Renal cortical epithelial cell (primary cell): ENCODE data around the gene MGAT5. TPM values are rescaled to one million over a fixed set of nuclear protein-coding genes. Genes with fewer than 3 reads are reported as not detected.

ENCODE experiments used
- DNase-seq: peaks from one replicate; pipeline ENCODE4 v3.0.0-alpha.2; 2011; ENCODE audit warnings: low read depth
- total RNA-seq: library from RNA; depleted of rRNA; stranded (reverse); fragments of >200 nt; gene quantifications from 2 replicates; pipeline ENCODE4 v1.2.3, GENCODE V29; 2014

The MGAT5 gene
- total RNA-seq, 1 donor from 2014 or later, result 39.1 TPM

DNA sequence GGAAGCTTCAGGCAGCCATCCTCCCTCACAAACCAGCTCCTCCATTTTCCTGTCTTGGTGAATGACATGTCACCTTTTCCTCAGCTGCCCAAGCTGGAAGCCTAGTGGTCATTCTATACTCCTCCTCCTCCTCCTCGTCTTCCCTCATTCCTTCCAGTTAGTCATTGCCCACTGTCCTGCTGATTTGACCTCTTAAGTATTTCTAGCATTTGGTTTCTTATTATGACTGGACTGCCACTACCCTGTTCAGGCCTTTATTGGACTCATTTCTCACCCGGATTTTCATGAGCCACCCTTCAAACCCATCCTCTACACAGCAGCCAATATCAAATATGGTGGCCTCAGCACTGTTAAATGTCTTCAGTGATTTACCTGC lies 21.9 kb upstream of the MGAT5 start:
- peak; percentile 64 for DNase-seq

DNA sequence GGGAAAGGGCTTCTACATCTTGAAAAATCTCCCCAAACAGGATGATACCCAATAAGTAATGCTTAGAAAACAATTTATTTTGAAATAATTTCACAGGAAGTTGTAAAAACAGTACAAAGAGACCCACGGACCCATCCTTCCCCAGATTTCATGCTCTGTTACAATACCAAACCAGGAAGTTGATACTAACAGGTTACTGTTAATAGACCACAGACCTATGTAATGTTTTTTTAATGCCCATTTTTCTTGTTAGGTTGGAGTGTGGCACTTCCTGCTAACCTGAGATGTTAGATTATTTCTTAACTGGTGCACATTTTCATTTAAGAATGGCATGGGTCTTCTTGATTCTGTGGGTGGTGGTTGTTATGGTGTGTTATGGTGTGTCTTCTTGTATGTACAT lies 21.4 kb upstream of the MGAT5 start:
- DNase-seq, result peak; percentile 45

DNA sequence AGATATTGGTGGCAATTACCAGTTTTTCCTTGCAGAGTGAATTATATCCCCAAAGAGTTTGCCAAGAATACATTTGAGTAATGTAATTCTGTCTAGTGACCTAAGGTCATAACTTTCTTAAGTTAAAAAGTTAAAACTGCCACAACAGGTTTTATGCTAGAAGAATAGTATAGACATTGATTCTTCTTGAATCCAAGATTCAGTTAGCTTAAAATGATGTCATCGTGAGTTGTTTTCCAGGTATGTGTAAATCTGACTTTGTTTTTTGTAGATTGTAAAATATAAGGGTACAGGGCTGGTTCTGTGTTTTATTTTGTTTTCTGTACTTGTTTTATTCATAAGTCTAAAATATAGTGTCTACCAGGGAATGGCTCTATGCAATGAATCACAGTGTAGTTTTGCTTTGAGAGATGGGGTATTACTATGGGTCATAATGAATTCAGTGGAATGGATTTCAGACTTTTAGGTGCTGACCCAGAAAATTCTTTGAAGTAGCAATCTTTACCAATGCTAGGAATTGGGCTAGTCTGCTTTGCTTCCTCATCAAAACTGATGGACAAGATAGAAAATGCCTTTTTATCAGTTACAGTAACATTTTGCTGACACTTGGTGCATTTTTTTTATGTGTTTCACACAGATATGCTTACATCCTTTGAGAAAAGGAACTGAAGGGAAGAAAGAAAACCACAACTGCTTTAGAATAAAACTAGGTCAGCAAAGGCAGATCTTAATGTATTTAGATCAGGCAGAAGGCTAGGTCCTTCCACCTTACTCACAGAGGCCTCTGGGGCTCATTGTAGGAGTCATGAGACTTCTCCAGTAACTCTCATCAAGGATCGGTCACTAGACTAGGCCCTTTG lies 20.8 kb upstream of the MGAT5 start:
- DNase-seq, result peak; percentile 22

DNA sequence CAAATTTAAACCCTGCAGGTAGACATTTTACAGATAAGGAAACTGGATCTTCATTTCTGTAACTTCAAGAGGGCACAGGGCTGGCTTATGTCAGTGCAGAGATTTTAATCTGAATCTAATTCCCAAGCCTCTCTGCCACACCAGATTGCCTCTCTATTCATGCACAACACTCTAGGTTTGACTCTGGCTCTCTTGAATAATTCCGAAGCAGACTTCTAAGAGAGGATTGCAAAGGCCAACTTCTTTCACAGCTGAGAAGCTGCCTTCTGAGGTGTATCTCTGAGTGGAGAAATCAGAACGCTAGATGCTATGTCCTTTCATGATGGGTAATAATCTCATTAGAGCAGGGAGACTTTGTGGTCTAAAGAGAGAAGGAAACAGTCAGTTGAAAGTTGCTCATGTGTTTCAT lies 20.1 kb upstream of the MGAT5 start:
- DNase-seq, result peak; percentile 23

DNA sequence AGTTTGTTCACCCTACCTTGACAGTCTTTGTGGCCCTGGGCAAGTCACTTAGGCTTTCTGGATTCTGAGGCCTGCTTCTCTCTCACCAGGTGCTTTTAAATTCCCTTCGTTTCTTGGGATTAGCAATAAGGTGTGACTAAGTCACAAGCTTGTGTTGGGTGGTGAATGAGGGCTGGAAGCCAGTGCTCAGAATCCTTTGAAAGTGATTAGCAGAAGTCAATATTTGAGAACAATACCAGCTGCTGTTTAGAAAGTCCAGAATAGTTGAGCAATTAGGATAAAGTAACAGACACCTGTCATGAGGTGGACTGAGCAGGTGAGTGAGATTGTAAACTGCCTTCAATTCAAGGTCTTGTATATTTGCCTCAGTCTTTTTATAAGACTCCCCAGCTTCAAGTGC lies 19.3 kb upstream of the MGAT5 start:
- DNase-seq, result peak; percentile 44

DNA sequence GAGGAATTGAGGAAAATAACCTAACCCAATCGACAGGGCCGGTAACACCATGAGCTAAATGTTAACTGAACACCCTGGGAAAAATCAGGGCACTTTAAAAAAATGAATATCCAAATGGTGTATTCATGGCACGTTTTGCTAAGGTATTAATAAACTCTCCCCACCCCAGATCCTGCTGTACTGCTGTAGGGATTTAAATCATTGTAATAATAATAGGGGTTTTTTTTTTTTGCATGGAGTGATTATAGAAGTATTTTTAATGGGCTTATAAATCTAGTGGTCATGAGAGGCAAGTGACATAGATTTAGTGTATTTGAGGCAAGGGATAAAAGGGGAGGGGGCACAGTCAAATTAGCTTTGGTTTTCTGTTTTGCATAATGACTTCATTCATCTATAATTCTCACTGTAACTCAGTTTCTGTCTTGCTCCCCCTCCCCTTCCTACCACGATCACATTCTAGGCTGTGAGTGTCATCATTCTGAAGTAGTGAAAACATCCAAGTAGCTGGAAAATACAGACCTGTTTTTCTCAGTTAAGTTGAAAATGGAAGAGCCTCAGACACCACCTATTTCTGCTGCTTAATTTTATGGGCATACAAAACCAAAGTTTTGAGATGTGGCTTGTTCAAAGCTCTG lies 18.2 kb upstream of the MGAT5 start:
- DNase-seq, result peak; percentile 28

DNA sequence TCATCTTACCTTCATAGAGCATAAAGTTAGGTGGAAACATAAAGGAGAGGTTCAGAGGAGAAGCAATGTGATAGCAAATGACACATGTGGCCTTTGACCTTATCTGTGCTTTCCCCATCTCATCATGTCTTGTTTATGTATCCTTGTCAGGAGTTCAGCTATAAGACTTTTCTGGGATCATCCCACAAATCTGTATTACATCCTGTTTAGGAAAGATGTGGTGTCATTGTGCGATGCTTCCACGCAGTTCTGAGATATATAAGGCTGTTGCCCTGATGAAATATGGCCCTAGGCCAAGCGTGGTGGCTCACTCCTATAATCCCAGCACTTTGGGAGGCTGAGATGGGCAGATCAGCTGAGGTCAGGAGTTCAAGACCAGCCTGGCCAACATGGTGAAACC lies 15.5 kb upstream of the MGAT5 start:
- DNase-seq, result no peak

DNA sequence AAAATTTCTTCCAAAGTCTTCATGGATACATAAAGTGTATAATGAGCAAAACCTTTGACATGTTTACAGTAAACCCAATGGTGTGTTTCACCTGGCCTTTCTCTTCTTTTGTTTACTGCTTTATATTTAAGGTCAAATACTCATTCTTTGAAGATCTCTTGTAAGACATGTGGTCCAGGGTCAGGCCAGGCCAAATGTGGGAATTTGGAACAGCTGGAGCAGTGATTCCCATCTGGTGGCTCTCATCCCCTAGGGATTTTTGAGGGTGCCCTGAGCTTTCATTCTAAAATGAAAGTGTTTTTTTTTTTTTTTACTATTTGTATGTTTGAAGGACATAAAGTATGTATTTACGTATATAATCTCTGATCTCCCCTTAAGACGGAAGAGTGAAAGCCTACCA lies 13.8 kb upstream of the MGAT5 start:
- no peak for DNase-seq

DNA sequence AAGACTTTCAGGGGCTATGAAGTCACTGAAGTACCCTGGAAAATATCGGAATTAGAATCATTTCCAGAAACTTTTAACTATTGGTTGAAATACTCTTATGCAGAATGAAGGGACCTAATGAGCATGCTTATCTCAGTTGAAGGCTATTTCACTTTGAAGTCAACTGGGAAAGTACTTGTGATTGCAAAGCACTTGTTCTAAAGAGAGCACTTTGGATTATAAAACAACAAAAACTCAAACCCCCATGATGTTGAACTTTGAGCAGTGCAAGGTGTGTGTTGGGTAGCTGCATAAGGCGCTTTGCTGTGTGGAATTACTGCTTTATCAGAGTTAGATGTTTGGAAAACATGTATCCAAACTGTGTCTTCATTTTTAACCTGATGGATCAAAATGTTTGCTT lies 12.0 kb upstream of the MGAT5 start:
- no peak for DNase-seq

DNA sequence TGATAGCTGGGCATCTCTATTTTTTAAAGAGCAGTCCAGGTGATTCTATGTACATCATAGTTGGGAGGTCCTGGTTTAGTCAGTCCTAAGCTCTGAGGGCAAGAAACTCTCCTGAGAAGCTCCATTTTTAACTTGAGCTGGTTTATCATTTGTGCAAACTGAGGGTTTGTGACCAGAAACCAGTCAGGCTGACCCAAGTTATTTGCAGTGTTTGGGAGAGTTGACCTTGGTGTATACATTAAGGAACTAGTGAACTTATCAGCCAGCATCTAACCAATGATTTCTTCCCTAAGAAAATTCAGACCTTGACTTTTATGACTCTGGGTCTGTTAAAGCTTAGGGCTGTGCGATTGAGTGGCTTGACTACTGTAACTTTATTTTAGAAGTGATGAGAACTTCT lies 10.6 kb upstream of the MGAT5 start:
- no peak for DNase-seq

DNA sequence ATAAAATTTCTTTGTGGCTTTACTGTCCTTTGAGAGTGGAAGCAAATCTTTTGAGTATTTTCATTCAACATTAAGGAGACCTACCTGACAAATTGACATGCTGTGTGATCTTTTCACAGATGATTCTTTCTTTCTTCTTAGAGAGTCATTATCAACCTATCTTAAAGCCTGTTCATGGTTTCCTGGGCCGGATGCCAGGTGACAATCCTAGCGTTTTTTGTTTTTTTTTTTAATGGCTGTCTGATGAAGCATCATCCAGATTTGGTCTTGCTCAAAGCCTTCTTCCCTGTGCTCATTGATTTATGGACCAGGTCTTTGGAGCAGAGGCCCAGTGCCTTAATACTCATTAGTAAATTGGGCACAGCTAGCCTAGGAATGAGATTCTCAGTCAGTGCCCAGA lies 9.8 kb upstream of the MGAT5 start:
- no peak for DNase-seq

DNA sequence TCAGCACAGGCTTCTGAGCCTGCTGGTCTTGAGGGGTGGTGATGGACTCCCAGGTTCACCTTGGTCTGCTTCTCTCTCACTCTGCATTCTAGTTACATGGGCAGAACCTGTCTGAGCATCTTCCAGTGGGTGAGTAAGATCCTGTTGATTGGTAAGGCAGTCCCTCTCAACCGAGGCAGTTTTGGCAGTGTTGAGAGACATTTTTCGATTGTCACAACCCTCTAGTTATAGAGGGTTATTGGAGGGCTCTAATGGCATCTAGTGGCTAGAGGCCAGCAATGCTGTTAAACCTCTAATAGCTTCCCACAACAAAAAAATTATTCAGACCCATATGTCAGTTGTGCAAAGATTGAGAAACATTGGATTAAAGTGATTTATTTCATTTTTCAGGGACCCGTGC lies 9.3 kb upstream of the MGAT5 start:
- DNase-seq, result no peak

DNA sequence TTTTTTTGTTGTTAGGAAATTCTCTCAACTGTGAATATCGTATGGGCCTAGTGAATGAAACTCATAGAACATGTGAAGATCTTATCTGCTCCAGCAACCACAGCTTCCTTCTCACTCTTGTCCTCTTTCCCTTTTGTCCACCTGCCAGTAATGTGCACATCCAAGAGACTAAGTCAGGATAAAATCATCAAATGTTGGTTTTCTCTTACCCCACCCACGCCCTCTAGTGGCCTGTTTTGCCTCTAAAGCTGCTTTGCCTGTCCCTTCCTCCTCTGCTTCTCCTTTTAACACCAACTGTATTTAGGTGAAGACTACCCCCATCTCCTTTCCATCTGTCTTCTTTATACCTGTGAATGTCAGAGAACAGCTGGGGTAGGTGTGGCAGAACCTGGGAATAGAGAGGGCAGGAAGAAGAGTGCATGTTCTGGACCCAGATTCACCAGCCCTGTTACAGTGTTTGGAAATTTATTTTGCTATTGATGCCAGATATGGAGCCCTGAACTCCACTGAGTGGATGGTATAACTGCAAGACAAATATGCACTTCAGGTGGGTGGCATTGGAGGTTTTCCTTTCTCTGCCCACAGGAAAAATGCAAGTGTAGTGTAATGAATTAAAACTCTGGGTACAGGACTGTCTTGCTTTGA lies 8.4 kb upstream of the MGAT5 start:
- peak; percentile 57 for DNase-seq

DNA sequence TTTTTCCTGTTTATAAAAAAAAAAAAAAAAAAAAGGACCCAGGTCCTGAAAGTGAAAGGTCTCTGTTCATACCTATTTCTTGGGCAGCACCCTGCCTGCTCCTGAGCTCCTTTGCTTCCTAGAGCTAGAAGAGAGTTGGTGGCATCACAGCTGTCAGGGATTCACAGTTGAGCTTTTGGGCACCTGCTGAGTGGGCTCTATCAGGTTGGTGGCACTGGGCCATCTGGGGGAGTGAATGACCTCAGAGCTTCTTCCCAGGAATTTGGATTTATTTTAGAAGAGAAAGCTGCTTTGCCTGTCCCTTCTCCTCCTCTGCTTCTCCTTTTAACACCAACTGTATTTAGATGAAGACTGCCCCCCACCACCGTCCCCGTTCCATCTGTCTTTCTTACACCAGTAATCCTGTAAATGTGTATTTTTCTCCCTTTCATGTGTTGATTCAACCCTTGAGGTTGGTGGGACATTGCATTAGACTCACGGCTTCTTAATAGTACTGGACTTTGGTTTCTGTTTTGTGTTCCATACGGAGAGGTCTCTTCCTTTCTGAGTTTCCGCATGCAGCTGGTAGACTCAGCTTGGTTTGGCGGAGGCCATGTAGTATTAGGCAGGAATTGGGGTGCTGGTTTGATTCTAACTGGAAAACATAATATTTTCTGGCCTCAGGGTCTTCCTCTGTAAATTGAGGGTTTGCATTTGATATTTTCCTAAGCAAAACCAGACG lies 7.6 kb upstream of the MGAT5 start:
- DNase-seq, result no peak

DNA sequence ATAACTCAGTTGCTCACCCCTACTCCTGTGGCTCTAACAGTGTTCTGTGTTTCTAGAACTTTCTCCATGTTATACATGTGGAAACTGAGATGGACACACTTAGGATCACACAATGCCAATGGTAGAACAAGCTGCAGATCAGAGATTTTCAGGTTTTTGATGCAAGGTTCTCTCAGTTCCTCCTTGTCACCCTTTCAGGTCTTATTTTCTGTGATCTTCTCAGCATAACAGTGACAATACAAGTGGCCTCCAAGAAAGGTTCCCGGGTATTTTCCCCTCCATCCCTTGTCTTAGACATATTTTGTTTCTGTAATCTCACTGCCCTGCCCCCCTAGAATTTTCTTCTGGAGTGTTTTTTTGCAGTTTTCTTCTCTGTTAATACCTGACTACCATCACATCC lies 6.2 kb upstream of the MGAT5 start:
- no peak for DNase-seq

DNA sequence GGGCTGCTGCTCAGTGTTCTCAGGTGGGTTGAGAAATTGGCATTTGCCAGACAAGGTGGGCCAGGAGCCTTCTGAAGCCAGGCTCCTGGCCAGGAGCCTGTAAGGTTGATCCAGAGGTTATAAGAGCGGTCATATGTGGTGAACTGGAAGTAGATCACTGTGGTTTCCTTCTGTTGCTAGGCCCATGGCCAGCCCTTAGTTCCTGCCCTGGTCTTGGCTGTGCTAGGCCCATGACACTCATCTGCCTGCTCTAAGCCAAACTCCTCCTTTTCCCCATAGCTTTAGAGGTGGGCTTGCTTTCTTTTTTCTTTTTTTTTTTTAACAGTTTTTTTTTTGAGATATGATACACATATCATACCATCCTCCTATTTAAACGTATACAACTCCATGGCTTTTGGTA lies 5.0 kb upstream of the MGAT5 start:
- DNase-seq, result no peak

DNA sequence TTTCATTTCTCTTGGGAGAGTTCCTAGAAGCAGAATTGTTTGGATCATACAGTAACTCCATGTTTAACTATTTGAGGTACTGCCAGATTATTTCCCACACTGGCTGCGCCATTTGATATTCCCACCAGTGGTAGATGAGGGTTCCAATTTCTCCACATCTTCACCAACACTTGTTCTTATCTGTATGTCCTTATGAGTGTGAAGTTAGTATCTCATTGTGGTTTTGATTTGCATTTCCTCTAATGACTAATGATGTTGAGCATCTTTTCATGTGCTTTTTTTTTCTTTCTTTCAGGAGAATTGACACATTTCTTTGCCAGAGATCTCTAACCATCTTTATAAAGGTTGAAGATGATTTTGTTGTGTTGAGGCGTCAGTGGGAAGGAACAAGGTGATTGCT lies 4.1 kb upstream of the MGAT5 start:
- DNase-seq, result no peak

DNA sequence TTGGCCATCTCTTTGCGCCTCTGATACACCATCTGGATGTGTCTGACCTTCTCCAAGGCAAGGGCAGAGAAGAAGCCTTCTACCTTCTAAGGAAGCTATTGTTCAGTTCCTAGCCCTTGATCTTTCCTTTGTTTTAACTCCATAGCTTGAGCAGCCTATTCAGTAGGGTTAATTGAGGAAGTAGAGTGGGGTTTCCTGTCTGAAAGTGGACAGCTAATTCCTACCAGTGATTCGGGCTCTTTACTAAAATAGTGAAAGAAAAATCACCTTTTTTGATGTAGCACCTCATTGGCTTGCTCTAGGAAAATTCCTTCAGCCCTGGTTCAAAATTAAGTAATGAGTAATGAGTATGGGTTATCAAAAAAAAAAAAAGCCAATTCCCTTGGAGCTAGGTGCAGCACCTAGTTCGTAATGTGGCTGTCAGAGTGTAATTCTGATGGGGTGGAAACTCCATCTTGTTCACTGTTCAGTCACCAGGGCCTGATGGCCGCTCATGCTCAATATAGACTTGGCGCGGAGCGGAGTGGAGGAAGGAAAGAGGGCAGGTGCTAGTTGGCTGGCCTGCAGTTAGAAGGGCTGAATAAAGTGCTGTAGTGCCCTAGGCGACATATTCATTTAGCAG lies 2.9 kb upstream of the MGAT5 start:
- DNase-seq, result no peak

DNA sequence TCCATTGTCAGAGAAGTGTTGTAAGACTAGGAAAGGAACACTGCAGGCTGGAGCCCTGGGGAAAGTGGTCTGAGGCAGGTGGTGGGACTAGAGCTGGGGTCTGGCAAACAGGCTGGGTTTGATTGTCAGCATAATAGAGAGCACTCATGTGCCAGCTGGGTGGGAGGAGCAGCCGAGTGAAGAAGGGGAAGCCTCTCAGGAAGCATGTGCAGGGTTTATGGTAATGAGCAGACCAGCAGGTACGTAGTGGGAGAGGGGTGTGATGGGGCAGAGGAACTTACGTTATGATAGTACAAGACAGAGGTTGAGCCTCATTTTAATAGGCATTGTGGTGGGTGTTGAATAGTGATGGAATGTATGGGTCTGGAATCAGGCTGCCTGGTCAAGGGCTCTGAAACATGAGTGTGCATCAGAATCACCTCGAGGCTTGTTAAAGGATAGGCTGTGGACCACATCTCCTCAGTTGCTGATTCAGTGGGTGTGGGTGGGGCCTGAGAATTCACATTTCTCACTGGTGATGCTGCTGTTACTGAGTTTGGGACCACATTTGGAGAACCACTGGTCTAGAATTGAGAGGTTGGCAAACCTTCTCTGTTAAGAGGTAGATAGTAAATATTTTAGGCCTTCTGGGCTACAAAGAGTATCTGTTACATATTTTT lies 1.7 kb upstream of the MGAT5 start:
- no peak for DNase-seq

DNA sequence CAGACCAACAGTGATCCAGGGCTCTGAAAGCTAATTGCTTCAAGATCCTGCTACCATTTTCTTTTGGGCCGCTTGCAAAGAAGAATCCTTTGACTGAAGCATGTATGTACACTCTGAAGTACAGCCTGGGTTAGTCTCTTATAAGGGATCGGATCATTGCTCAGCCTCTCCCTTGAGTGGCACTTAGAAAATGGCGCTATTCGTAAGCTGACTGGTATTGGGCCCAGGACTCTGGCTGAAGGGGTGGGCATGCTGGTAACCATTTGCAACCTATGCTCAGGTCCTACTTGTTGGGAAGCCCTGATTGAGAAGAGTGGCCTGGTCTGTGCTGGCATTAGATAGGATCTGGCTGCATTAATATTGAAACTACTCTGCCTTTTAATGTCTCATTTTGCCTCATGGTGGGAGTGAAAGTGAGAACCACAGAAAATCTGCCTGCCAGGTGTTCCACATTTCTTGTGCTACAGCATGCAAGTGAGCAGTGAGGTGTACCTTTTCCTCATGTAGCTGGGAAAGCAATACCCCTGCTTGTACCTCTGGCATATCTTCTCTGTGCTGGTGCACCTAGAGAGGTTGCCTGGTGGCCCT lies 661 bp upstream of the MGAT5 start:
- DNase-seq, result no peak

DNA sequence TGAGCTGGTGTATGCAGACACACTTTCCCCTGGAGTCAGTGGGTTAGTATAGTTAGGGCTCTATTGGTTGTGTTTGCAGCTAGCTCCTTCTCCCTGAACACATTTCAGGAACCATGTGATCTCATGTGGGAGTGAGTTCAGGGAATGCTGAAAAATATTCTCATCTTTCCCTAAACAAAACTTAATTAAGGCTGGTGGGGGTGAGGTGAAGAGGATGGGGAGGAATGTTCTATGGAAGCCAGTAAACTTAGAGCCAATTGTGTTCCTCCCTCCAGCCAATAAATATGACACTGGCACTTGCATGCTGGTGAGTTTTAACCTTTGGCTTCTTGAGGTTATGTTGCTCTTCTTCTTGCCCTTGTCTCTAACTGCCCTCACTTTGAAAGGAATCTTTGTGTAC lies 952 bp downstream of the MGAT5 start:
- no peak for DNase-seq
